ENCODE data around the gene GRM8.
"Not testable (repeated sequence)": the region's sequence is repeated elsewhere in the genome, so short reads cannot be mapped to it uniquely, and the experiment has no call there.

DNA sequence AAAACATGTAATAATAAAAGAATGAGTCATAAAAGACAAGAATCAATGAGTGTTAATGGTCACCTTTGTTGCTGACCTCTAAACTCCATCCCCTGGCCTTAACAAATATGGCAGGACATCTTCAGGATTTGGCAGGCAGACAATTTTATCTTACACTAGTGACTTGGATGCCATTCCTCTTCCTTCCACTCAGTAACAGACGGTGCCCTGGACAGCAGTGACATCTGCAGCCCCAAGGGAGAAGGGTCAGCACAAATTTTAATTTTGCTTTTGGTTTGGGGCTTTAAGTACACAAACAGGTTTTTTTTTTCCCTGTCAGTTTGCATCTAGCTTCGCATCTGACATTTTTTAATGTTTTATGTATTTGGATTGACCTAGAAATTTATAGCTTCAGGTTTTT lies 370.8 kb downstream of the GRM8 start:
- TF ChIP-seq EZH2 (IDR thresholded peaks at IDR 0.05; ENCODE audit: borderline replicate concordance, low read depth, low read length, poor library complexity, severe bottlenecking); CTCF (conservative IDR thresholded peaks at IDR 0.05; ENCODE audit: low read depth, low read length): not testable (repeated sequence)
